ENCODE results near the gene SLC29A1. TPM values are rescaled to one million over a fixed set of nuclear protein-coding genes. Genes with fewer than 3 reads are reported as not detected.

The SLC29A1 gene
- total and polyA plus RNA-seq, 4 donors = 15.1 to 67.2 (median 16.7) TPM

DNA sequence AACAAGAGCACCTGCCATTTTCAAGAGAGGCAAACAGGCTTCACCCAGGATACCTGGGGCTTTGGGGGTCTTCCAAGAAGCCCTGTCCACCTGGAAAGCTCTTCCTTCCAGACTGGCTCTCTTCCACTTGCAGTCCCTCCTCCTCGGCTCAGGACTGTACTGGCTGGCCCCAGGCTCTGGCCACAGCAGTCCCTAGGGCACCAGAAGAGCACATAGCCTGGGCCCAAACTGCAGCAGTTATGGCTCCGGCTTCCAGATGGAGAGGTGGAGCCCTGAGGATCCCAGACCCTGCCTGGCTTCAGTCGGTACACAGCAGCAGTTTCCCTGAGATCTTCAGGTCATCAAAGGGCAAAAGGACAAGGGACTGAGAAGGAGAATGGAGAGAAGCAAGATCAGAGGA lies 35.5 kb downstream of the SLC29A1 start:
- H3K4me1 ChIP-seq (ENCODE audit: control insufficient read depth in 4 of 4, insufficient read depth in 4 of 4, low read length in 3 of 4) = peaks cover 7 to 44% (median 29%) of the 10 kb centered on the region in 4 donors
- H3K9me3 ChIP-seq (ENCODE audit: control insufficient read depth in 4 of 4, low read length in 3 of 4) = no peaks in the 10 kb centered on the region
- H3K36me3 ChIP-seq (ENCODE audit: control insufficient read depth in 4 of 4, insufficient read depth in 3 of 4, low read depth in 1 of 4, low read length in 3 of 4) = peaks cover 0 to 22% (median 17%) of the 10 kb centered on the region in 4 donors
- DNase-seq (ENCODE audit: low spot score) = no peak
- no peak overlapping the region for H3K27ac ChIP-seq (ENCODE audit: low read depth in 1 of 2, low read length in 2 of 2)
- H3K9ac ChIP-seq (ENCODE audit: low read depth in 1 of 2, low read length in 2 of 2) = no peak overlapping the region
- TF ChIP-seq, protein P1, sequence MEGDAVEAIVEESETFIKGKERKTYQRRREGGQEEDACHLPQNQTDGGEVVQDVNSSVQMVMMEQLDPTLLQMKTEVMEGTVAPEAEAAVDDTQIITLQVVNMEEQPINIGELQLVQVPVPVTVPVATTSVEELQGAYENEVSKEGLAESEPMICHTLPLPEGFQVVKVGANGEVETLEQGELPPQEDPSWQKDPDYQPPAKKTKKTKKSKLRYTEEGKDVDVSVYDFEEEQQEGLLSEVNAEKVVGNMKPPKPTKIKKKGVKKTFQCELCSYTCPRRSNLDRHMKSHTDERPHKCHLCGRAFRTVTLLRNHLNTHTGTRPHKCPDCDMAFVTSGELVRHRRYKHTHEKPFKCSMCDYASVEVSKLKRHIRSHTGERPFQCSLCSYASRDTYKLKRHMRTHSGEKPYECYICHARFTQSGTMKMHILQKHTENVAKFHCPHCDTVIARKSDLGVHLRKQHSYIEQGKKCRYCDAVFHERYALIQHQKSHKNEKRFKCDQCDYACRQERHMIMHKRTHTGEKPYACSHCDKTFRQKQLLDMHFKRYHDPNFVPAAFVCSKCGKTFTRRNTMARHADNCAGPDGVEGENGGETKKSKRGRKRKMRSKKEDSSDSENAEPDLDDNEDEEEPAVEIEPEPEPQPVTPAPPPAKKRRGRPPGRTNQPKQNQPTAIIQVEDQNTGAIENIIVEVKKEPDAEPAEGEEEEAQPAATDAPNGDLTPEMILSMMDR (IDR thresholded peaks at IDR 0.05; ENCODE audit: low read depth, low read length, missing input control) = no peak
- TF ChIP-seq NR2F2 (IDR thresholded peaks at IDR 0.05) = no peak
- TF ChIP-seq, protein P2, sequence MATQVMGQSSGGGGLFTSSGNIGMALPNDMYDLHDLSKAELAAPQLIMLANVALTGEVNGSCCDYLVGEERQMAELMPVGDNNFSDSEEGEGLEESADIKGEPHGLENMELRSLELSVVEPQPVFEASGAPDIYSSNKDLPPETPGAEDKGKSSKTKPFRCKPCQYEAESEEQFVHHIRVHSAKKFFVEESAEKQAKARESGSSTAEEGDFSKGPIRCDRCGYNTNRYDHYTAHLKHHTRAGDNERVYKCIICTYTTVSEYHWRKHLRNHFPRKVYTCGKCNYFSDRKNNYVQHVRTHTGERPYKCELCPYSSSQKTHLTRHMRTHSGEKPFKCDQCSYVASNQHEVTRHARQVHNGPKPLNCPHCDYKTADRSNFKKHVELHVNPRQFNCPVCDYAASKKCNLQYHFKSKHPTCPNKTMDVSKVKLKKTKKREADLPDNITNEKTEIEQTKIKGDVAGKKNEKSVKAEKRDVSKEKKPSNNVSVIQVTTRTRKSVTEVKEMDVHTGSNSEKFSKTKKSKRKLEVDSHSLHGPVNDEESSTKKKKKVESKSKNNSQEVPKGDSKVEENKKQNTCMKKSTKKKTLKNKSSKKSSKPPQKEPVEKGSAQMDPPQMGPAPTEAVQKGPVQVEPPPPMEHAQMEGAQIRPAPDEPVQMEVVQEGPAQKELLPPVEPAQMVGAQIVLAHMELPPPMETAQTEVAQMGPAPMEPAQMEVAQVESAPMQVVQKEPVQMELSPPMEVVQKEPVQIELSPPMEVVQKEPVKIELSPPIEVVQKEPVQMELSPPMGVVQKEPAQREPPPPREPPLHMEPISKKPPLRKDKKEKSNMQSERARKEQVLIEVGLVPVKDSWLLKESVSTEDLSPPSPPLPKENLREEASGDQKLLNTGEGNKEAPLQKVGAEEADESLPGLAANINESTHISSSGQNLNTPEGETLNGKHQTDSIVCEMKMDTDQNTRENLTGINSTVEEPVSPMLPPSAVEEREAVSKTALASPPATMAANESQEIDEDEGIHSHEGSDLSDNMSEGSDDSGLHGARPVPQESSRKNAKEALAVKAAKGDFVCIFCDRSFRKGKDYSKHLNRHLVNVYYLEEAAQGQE (IDR thresholded peaks at IDR 0.05) = no peak
- TF ChIP-seq, protein P3, sequence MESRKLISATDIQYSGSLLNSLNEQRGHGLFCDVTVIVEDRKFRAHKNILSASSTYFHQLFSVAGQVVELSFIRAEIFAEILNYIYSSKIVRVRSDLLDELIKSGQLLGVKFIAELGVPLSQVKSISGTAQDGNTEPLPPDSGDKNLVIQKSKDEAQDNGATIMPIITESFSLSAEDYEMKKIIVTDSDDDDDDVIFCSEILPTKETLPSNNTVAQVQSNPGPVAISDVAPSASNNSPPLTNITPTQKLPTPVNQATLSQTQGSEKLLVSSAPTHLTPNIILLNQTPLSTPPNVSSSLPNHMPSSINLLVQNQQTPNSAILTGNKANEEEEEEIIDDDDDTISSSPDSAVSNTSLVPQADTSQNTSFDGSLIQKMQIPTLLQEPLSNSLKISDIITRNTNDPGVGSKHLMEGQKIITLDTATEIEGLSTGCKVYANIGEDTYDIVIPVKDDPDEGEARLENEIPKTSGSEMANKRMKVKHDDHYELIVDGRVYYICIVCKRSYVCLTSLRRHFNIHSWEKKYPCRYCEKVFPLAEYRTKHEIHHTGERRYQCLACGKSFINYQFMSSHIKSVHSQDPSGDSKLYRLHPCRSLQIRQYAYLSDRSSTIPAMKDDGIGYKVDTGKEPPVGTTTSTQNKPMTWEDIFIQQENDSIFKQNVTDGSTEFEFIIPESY (IDR thresholded peaks at IDR 0.05) = no peak
- TF ChIP-seq, protein P4, sequence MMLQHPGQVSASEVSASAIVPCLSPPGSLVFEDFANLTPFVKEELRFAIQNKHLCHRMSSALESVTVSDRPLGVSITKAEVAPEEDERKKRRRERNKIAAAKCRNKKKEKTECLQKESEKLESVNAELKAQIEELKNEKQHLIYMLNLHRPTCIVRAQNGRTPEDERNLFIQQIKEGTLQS (IDR thresholded peaks at IDR 0.05) = no peak
- TF ChIP-seq EGR1 (IDR thresholded peaks at IDR 0.05; ENCODE audit: low read depth in 2 of 2) = no peak
- no peak for TF ChIP-seq GABPA (IDR thresholded peaks at IDR 0.05 in 1 of 2, conservative IDR thresholded peaks at IDR 0.05 in 1 of 2)
- TF ChIP-seq JUND (IDR thresholded peaks at IDR 0.05) = no peak
- no peak for TF ChIP-seq TAF1 (conservative IDR thresholded peaks at IDR 0.05)
- TF ChIP-seq, protein P5, sequence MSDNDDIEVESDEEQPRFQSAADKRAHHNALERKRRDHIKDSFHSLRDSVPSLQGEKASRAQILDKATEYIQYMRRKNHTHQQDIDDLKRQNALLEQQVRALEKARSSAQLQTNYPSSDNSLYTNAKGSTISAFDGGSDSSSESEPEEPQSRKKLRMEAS (IDR thresholded peaks at IDR 0.05) = no peak
- no peak for TF ChIP-seq FOXA2 (IDR thresholded peaks at IDR 0.05)
- TF ChIP-seq RXRA (IDR thresholded peaks at IDR 0.05) = no peak
- TF ChIP-seq HNF4G (IDR thresholded peaks at IDR 0.05) = no peak
- no peak for TF ChIP-seq YY1 (IDR thresholded peaks at IDR 0.05)
- 93% methylated on average over 3 of the region's 3 CpGs for WGBS
- H3K4me3 ChIP-seq (ENCODE audit: low read depth in 1 of 3, low read length in 3 of 3) = no peak overlapping the region
- H3K27me3 ChIP-seq (ENCODE audit: control insufficient read depth in 4 of 4, insufficient read depth in 4 of 4, low read length in 3 of 4) = no peaks in the 10 kb centered on the region

DNA sequence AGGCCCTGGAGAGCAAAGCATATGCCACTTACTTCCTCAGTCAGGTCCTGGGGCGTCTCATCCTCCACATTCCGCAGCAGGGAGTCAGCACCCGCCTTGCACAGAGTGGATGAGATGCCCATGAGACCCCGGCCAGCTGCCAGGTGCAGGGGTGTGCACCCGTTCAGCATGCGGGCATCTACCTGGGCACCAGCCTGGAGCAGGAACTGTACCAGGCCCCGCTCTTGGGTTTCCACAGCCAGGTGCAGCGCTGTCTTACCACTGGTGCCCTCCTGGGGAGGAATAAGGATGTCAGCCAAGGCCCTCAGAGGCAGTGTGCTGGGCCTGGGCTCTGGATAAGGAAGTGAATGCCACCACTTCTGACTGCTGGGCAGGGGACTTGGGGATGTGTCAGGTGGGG lies 36.6 kb downstream of the SLC29A1 start:
- H3K4me3 ChIP-seq (ENCODE audit: low read depth in 1 of 3, low read length in 3 of 3) = no peak overlapping the region
- no peak for TF ChIP-seq YY1 (IDR thresholded peaks at IDR 0.05)
- no peak for TF ChIP-seq RXRA (IDR thresholded peaks at IDR 0.05)
- TF ChIP-seq, protein P3 (IDR thresholded peaks at IDR 0.05) = no peak
- TF ChIP-seq, protein P2 (IDR thresholded peaks at IDR 0.05) = no peak
- TF ChIP-seq FOXA2 (IDR thresholded peaks at IDR 0.05) = no peak
- no peak for TF ChIP-seq FOXA1 (IDR thresholded peaks at IDR 0.05)
- no peak for TF ChIP-seq HNF4G (IDR thresholded peaks at IDR 0.05)
- no peak for TF ChIP-seq EGR1 (IDR thresholded peaks at IDR 0.05; ENCODE audit: low read depth in 2 of 2)

More for the DNA sequence above, 36.6 kb downstream of the SLC29A1 start:
- Histone ChIP-seq H3K27me3 (ENCODE audit: control insufficient read depth in 4 of 4, insufficient read depth in 4 of 4, low read length in 3 of 4) (no peaks in the 10 kb centered on the region), H3K36me3 (ENCODE audit: control insufficient read depth in 4 of 4, insufficient read depth in 3 of 4, low read depth in 1 of 4, low read length in 3 of 4) (peaks cover 0 to 11% (median 10%) of the 10 kb centered on the region in 4 donors), H3K9ac (ENCODE audit: low read depth in 1 of 2, low read length in 2 of 2) (no peak overlapping the region), H3K27ac (ENCODE audit: low read depth in 1 of 2, low read length in 2 of 2) (no peak overlapping the region), H3K9me3 (ENCODE audit: control insufficient read depth in 4 of 4, low read length in 3 of 4) (no peaks in the 10 kb centered on the region), H3K4me1 (ENCODE audit: control insufficient read depth in 4 of 4, insufficient read depth in 4 of 4, low read length in 3 of 4) (peaks cover 16 to 54% (median 39%) of the 10 kb centered on the region in 4 donors)
- DNase-seq (ENCODE audit: low spot score) = no peak
- WGBS = 96% methylated on average over 8 of the region's 8 CpGs
